NCI-H2029 (cell line): ENCODE measurements around the gene MAP2K5.
A peak's percentile ranks its signal among the peaks of the same experiment; 100 is the strongest.

Experiments
- DNase-seq: peaks from one replicate; lab custom pipeline; 2025; lab: John Stamatoyannopoulos, UW

MAP2K5 gene

GRCh38 chr15:67784090-67784781, 241.7 kb downstream of the MAP2K5 start:
- no peak for DNase-seq

GRCh38 chr15:67784856-67785430, 242.4 kb downstream of the MAP2K5 start:
- no peak for DNase-seq

- no peak for DNase-seq
Measured at GRCh38 chr15:67785431-67785830, 242.9 kb downstream of the MAP2K5 start.

- DNase-seq: no peak
Measured at GRCh38 chr15:67786646-67787045, 244.1 kb downstream of the MAP2K5 start.

- no peak for DNase-seq
Measured at GRCh38 chr15:67788986-67789385, 246.5 kb downstream of the MAP2K5 start.

GRCh38 chr15:67790610-67791319, 248.3 kb downstream of the MAP2K5 start:
- DNase-seq: no peak

GRCh38 chr15:67792250-67792942, 249.9 kb downstream of the MAP2K5 start:
- DNase-seq: no peak

GRCh38 chr15:67794832-67795574, 252.5 kb downstream of the MAP2K5 start:
- DNase-seq: no peak

GRCh38 chr15:67796196-67797127, 254.0 kb downstream of the MAP2K5 start:
- no peak for DNase-seq

- no peak for DNase-seq
Measured at GRCh38 chr15:67799801-67800205, 257.3 kb downstream of the MAP2K5 start.

- no peak for DNase-seq
Measured at GRCh38 chr15:67801142-67801541, 258.6 kb downstream of the MAP2K5 start.

- DNase-seq: no peak
Measured at GRCh38 chr15:67801926-67802914, 259.7 kb downstream of the MAP2K5 start.

GRCh38 chr15:67803299-67803698, 260.8 kb downstream of the MAP2K5 start:
- DNase-seq: no peak

- no peak for DNase-seq
Measured at GRCh38 chr15:67803996-67804843, 261.7 kb downstream of the MAP2K5 start.

- no peak for DNase-seq
Measured at GRCh38 chr15:67805008-67805665, 262.6 kb downstream of the MAP2K5 start.

GRCh38 chr15:67805666-67806516, 263.4 kb downstream of the MAP2K5 start:
- peak; percentile 32 for DNase-seq

- DNase-seq: no peak
Measured at GRCh38 chr15:67806536-67806935, 264.0 kb downstream of the MAP2K5 start.
